HG02642 (cell line): ENCODE measurements around the gene TTC34.

Experiments
- ATAC-seq: cut with Tn5 transposase; IDR thresholded peaks from one replicate; pipeline ENCODE4 v1.9.1; 2021; ENCODE audit warnings: mild to moderate bottlenecking; ENCODE audit not compliant: unreplicated experiment, poor library complexity

Gene TTC34

DNA sequence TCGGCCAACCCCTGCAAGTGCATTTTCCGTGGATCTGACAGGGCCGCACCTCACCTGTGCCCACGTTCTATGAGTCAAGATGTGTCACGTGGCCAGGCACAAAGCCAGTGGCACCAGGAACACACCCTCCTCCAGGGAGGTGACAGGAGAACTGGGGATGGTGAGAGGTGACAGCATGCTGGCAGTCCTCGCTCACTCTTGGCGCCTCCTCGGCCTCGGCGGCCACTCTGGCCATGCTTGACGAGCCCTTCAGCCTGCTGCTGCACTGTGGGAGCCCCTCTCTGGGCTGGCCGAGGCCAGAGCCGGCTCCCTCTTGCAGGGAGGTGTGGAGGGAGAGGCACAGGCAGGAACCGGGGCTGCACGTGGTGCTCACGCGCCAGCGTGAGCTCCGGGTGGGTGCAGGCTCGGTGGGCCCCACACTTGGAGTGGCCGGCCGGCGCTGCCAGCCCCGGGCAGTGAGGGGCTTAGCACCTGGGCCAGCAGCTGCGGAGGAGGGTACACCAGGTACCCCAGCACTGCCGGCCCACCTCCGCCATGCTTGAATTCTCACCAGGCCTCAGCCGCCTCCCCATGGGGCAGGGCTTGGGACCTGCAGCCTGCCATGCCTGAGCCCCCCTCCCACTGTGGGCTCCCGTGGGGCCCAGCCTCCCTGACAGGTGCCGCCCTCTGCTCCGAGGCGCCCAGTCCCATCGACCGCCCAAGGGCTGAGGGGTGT is 11.6 kb upstream of the TTC34 start:
- no peak for ATAC-seq

DNA sequence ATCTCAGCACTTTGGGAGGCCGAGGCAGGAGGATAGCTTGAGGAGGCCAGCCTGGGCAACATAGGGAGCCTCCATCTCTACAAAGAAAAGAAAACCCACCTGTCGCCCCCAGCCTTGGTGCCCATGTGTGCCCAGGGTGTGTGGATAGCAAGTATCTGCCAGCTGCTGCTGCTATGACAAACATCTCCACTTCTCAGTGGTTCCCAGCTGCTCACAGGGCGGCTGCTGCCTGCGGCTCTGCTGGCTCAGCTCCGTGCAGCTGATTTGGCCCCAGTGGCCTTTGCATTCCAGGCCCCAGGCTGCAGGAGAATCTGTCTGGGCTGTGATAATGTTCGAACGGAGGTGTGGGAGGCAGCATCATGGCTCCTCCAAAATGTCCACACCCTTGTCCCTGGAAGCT is 10.6 kb upstream of the TTC34 start:
- no peak for ATAC-seq

DNA sequence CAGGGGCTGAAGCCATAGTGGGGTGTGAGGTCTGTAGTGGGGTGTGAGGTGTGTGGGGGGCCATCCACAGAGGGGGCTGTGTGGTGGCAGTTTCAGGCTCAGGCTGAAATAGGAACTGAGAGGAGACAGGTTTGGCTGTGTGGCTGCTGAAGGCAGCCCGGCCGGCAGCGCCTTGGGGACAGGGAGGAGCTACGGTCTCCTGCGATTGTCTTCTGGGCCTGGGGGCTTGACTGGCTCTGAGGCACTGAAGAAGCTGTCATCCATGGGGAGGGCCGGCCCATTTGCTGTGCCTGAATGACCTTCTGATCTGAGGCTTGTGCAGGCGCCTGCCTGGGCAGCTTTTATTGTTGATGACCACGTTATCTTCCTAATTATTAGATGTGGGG is 10.0 kb upstream of the TTC34 start:
- no peak for ATAC-seq

DNA sequence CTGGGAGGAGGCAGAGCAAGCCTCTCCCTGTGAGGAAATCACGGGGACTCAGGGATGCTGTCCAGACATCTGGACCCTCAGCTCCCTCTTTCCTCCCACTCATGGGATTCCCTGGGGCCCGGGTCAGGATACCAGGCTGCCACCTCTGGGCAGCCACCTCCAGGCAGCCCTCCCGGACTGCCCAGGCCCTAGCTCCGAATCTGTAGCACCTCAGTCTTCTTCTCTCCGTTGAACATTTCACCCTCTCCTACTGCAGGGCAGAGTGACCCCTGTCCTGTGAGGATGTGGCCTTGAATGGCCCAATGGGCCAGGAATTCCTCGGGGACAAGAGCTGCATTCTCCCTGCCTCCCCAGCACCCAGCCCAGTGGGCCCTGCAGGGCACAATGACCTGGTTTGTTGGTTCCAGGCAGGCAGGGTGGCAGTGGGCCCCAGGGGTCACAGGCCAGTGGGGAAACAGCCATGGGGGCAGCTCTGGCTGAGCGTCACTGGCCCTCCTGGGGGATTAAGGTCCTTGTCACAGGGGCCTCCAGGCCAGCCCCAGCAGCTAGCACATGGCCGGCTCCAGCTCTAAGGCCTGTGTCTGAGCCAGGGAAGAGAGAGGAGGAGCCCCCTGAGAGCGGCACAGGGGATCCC is 9.5 kb upstream of the TTC34 start:
- ATAC-seq = no peak

DNA sequence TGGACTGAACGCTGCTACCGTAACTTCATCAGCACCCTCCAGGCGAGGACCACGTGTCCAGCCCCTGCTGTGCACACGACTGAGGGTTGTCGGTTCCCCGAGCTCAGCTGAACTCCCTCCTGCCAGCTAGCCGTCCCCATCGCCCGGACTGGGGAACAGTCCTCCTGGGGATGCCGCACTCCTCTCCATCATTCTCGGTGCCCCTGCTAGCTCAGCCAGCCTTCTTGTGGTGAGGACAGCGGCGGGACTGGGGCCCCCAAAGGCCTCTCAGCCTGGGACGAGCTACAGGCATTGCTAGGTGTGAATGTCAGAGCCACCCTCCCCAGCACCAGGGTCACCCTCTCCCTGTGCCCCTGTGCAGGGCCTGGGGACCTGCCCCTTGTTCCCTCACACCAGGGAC is 8.8 kb upstream of the TTC34 start:
- ATAC-seq = no peak

DNA sequence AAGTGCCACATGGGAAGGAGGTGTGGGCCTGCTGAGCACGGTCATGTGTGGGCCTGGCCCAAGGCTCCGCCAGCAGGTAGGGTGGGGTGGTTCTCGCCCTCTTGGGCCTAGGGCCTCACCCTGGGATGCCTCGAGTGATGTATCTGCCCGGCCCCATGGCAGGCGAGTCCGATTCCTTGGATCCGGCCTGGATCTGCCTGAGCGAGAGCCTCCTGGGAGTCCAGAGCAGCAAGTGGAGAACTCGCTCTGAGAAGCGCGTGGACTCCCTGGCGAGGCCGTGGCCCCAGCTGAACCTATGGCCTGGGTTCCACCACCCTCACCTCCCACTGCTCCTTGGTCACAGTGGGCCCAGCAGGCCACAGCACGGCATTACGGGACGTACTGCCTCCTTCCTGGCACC is 8.2 kb upstream of the TTC34 start:
- ATAC-seq = no peak

DNA sequence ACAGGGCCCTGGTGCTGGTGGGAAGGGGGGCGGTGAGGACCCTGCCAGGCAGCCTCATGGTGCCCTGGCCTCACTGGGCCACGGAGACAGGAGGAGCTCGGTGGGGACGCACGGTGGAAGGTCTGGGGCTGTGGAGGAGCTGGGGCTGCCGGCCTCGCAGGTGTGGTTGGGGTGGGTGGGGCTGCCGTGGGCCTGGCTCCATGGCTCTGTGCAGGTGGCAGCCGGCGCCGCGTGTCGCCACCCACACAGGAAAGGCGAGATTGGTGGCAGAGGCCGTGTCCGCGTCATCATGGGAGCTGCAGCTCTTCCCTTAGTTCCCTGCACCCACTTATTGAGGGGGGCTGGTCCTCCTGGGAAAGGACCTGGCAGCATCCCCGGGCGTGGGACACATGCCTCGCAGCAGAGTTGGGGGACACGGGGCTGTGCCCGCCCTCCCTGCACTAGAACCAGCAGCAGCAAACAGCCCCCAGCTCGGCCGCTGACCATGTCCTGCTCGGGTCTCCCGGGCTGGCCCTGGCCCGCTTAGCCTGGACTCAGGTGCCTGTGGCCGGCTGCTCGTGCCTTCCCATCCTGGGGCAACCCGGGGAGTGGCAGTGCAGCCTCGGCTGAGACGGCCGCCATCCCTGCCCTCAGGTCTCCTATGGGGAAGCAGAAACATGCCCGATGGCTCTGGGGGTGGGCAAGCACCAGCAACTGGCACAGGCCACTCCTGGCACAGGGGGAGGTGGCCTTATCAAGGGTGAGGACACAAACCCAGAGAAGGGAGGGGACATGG is 7.5 kb upstream of the TTC34 start:
- no peak for ATAC-seq

DNA sequence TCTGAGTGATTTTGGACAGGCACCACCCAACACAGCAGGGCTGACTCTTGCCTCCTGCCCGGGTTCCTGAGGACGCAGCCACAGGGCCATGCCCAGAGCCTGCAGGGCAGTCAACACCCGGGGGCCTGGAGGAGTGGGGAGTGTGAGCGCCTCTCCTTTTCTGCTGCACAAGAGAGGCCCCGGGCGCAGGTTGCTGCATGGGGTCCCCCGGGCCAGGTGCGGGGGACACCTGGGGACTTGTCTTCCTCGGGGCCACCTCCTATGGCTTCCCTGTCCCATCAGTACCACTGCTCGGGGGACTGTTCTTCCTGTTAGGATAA is 6.9 kb upstream of the TTC34 start:
- ATAC-seq = no peak

DNA sequence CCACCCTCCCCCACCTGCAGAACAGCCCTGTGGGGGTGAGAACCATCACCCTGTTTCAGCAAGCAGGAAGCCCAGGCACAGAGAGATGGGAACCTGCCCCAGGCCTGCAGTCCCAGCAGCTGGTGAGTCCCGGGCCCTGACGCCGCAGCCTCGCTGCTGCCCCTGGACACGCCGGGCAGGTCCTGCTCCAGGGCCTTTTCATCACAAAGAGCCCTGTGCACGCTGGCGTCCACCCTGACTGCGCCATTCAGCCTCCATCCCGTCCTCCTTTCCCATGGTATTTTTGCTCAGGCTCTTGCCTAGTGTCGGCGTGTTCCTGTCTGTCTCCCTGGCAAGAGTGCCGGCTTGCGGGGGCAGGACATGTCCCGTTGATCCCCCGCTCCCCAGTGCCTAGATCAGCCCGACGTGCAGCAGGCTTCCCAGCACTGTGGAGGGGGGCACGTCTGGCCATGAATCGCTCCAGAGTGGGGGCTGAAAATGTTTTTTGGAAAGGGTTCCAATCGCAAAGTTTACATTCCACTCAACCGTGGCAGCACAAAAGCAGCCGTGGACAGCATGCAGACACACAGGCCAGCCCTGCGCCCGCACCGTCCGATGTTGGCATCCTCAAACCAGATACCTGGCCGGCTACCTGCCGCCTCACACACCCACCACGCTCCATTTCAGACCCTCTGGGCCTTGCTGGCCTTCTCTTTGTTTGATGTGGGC is 6.3 kb upstream of the TTC34 start:
- ATAC-seq = no peak

DNA sequence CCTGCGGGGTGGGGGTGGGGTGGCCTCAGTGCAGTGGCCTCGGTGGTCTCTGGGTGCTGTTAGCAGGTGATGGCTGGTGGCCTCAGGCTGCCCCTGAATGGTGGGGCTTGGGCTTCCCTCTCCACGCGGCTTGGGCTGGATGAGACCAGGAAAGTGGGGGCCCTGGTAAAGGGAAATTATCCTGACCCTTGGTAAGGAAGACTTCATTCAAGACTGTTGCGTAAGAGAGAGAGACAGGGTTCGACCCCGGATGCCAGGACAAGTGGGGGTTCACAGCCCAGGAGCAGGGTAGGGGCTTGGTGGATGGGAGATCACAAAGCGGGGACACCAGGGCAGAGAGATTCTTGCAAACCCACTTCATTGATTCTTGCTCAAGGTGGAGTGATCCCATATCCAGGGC is 5.5 kb upstream of the TTC34 start:
- no peak for ATAC-seq

DNA sequence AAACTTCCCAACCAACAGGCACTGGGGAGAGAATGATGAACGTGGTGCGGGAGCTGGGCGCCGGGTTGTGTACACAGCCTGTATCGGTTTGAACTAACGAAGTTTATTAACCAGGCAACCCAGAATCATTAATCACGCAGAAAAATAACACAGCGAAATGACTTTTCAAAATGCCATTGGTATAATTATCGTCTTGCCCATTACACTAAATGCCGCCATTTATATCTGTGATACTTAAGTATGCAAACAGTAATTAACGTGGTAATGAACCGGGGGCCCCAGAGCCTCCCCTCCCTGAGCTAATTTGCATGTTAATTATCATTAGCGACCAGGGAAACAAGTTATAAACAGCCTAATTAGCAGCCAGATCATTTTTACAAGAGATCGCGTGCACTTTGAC is 5.1 kb upstream of the TTC34 start:
- no peak for ATAC-seq

DNA sequence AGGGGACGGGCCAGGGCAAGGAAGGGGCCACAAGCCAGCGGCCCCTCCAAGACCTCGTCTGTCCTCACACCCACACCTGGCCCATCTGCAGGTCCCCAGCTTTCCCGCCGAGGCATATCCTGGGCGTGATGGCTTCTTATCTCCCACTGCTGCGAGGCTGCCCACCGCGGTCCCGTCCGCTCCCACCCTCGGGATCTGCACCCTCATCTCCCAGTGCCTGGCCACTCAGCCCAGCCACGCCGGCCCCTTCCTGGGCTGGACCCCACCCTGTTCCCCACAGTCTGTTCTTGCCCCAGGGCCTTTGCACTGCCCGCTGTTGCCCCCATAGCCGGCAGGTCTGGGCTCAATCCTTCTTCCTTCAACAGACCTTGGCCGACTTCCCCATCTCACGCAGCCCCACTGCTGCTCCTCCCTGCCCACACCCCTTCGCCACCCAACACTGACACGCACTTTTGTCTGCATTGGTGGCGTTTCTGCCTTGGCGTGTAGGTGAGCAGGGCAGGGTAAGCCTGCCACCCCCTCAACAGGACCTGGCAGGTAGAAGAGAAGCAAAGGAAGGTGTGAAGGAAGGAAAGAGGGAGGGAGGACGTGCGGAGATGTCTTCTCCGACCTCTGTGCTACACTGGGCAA is 4.4 kb upstream of the TTC34 start:
- ATAC-seq = no peak

DNA sequence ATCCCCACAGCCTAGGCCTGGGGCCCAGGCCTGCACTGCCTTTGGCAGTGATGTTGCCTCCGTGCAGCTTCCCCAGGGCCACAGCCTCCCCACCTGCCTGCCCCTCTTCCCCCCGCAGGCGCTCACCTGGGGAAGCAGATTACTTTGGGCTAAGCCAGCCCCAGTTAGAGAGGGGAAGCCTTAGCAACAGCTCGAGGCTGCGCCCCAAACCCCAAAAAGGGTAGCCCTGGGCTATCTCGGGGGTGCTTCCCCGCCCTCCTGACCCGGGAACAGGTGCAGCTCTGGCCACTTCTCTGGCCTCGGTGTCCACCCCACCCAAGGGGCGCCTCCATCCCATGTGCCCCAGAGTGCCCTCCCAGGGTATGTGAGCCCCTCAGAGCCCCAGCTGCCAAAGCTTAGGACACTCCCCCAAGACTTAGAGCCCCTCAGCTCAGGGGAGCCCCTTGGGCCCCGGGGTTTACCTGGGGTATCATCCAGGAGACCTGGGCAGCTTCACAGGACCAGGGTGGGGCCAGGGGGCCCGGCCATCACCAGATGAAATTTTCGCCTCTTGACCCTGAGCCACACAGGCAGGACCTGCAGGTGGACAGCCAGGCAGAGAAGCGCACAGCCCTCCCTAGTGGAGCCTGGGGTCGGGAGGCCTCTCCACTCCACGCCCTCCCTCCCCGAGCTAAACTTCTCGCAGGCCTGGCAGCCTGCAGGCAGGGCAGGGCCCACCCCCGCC is 3.3 kb upstream of the TTC34 start:
- ATAC-seq = no peak

DNA sequence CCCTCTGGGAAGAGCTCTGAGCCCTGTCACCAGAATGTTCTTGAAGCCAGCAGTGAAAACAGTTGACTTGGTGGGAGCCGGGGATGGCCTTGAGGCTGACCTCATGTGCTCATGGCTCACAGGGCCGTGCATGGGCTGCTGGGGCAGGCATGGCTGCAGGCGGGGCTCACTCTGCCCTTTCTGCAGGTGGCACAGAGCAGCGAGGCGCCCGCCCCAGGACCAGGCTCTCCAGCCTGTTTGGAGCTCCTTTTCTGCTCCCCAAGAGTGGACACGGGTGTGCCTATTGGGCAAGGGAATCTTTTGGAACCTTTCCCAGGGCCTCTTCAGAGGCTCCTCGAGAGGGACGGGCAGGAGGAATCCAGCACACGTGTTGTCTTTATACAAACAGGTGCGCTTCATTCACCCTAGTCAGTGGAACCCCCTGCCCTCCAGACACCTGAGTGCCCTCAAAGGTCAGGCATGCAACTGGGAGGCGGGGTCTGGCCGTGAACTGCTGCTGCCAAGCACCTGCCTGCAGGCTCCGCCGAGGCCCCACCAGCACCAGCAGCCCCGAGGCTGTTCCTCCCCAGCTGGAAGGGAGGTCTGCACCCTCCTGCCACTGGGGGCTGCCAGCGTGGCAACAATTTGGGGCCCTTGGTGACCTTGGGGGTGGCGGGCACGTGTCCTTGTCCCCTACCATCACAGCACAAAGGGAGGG is 2.6 kb upstream of the TTC34 start:
- no peak for ATAC-seq

DNA sequence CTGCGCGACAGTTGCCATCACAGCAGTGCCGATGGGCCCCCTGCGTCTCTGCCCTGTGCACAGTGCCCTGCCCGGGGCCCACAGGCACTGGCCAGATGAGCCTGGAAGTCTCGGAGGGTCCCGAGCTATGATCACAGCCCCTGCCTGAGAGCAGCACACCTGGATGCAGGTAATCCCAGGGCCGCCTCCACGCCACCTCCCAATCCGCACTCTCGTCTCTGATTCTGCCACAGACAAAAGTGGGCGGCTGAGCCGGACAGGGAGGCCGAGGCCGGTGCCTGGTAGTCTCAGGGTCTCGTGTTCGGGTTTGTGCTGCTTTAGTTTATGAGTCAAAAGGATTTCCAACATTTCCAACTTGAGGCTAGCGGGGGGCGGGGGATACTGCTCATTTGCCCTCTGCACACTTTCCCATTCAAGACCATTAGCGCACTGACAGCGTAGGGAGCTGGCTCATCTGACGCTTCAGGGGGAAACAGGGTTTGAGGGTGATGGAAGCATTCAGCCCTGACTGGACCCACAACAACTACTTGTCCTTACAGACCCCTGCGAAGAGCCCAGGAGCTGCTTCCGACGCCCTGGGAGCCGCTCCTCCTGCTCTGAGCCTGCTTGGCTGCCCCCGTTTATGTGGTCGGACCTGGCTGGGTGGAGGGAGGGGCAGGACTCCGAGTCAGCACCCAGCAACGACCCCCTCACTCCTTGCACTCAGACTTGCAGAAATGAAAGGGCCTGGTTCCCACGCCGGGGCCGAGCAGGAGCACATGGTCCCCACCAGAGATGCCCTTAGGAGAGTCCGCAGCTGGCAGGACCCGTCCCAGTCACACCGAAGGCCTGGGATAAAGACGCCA is 1.8 kb upstream of the TTC34 start:
- ATAC-seq = no peak

DNA sequence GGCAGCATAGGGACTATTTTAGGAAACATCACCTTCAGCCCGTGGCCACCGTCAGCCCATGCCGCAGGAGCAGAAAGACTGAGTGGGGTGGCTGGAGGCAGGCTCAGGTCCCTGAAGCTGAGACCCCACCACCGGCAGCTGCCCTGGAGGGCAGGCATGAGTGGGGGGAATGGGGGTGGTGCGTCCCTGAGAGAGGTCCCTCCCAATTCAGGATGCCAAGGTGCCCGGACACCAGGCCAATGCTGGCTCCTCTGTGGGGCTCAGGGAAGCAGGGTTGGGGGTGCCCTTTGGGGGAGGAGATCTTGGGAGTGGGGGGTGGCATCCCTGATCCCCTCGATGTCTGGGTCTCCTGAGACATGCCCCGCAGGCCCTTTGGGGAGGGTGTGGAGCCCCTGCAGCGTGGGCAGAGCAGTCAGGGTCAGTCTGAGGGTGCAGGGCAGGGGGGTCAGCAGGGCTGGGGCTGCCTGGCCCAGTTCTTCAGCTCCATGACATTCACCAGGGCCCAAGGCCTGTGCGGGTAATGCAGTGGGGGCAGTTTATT is 998 bp upstream of the TTC34 start:
- ATAC-seq = no peak

DNA sequence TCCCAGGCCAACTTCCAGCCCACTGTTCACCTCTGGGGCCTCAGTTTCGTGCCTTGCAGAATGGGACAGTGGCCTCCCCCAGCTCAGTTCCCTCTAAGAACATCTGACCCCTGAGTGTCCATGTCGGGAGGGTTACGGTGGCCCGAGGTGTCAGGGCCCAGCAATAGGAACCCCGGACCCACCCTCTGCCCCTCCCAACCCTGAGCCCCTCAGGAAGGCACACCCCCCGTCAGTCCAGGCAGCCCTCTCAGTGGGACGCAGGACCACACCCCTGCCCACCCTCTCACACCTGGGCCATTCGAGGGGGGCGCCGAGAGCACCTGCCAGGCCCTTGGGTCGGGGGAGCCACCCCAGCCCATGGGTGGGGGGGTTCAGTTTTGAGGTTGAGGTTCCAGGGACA is 447 bp downstream of the TTC34 start:
- no peak for ATAC-seq

DNA sequence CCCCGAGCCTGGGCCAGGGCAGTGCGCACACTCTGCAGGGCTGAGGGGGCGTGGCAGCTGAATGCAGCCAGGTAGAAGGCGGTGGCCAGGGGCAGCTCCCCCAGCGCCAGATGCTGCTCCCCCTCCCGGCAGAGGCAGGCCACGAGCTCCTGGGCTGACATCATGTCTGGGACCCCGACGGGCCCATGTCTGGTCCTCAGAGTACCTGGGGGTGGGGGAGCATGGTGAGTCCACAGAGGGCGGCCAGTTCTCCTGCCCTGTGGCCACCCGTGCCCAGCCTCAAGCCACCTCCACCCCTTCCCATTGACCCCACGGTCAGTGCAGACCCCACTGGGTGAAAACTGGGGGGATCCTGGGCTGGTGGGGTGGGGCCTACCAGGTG is 838 bp downstream of the TTC34 start:
- ATAC-seq = no peak
